H1 (cell line): ENCODE measurements around the gene C6orf62. TPM values are rescaled to one million over a fixed set of nuclear protein-coding genes. Genes with fewer than 3 reads are reported as not detected.
A peak's percentile ranks its signal among the peaks of the same experiment; 100 is the strongest.

Experiments
- CTCF ChIA-PET: fragments of 300-600 bp; sonication (Branson Sonifier 250); formaldehyde crosslinking; loops from one replicate; lab custom pipeline; 2021; ENCODE audit not compliant: partially characterized antibody; lab: Charles Lee
- POLR2A ChIA-PET: fragments of 300-600 bp; sonication (Branson Sonifier 250); formaldehyde crosslinking; loops from one replicate; lab custom pipeline; 2021; ENCODE audit warnings: inconsistent platforms; ENCODE audit not compliant: partially characterized antibody; lab: Charles Lee
- DNase-seq, 2 experiments: peaks; one replicate each; pipeline versions ENCODE4 v3.0.0 to v3.0.0-alpha.2; 2010 to 2022; ENCODE audit warnings: low spot score in 2 of 2, low read depth in 1 of 2, mixed read lengths in 1 of 2
- FAIRE-seq: peaks from 2 replicates; lab custom pipeline; 2011; peaks lifted over from hg19 to GRCh38; lab: Jason Lieb, UNC
- H2AFZ ChIP-seq: 2 replicates; pipeline ENCODE4 v1.8.1; 2012; ENCODE audit warnings: low read length, inconsistent platforms
- H2AK5ac ChIP-seq: 2 replicates; pipeline ENCODE4 v1.6.1; 2013; ENCODE audit warnings: low read depth, low read length
- H2BK120ac ChIP-seq: replicated peaks from 2 replicates; pipeline ENCODE3; 2013; ENCODE audit warnings: low read depth, low read length, inconsistent platforms
- H2BK12ac ChIP-seq: 2 replicates; pipeline ENCODE4 v1.6.1; 2013; ENCODE audit warnings: low read depth, low read length
- H2BK15ac ChIP-seq: 2 replicates; pipeline ENCODE4 v1.6.1; 2013; ENCODE audit warnings: low read length
- H2BK20ac ChIP-seq: 2 replicates; pipeline ENCODE4 v1.6.1; 2013; ENCODE audit warnings: low read length
- H2BK5ac ChIP-seq: 2 replicates; pipeline ENCODE4 v1.6.1; 2013; ENCODE audit warnings: low read depth, low read length
- H3K14ac ChIP-seq: 2 replicates; pipeline ENCODE4 v1.6.1; 2013; ENCODE audit warnings: inconsistent platforms; ENCODE audit not compliant: insufficient read length
- H3K18ac ChIP-seq: 2 replicates; pipeline ENCODE4 v1.6.1; 2013; ENCODE audit warnings: low read length; ENCODE audit errors: extremely low read depth
- H3K23ac ChIP-seq: 2 replicates; pipeline ENCODE4 v1.6.1; 2013; ENCODE audit warnings: inconsistent platforms; ENCODE audit not compliant: insufficient read length
- H3K23me2 ChIP-seq: 2 replicates; pipeline ENCODE4 v1.6.1; 2013; ENCODE audit warnings: low read depth, low read length
- H3K27ac ChIP-seq: 2 replicates; pipeline ENCODE4 v1.6.1; 2011; ENCODE audit warnings: low read depth, low read length, inconsistent platforms
- H3K27me3 ChIP-seq, 4 experiments: replicated peaks in 1 of 4; 1 replicate in 1 of 4; 2 replicates in 3 of 4; pipeline versions ENCODE4 v1.6.1 to v1.8.1; 2011 to 2013; ENCODE audit warnings: low read length in 3 of 4, mild to moderate bottlenecking in 3 of 4, inconsistent platforms in 2 of 4, mixed read lengths in 2 of 4, moderate library complexity in 1 of 4; ENCODE audit not compliant: control insufficient read depth in 3 of 4, insufficient read depth in 3 of 4; ENCODE audit errors: extremely low read depth in 1 of 4
- H3K36me3 ChIP-seq, 4 experiments: 2 replicates each; pipeline versions ENCODE4 v1.6.1 to v1.8.1; 2011 to 2013; ENCODE audit warnings: mild to moderate bottlenecking in 4 of 4, low read length in 3 of 4, moderate library complexity in 2 of 4, control low read depth in 1 of 4, inconsistent platforms in 1 of 4; ENCODE audit not compliant: insufficient read depth in 4 of 4, control insufficient read depth in 2 of 4
- H3K4ac ChIP-seq: replicated peaks from 2 replicates; pipeline ENCODE3; 2013; ENCODE audit warnings: low read length, low read depth, mixed read lengths, inconsistent platforms; ENCODE audit not compliant: insufficient read length
- H3K4me1 ChIP-seq, 4 experiments: replicated peaks in 1 of 4; 1 replicate in 1 of 4; 2 replicates in 3 of 4; pipeline versions ENCODE4 v1.6.1 to v1.8.1; 2011 to 2013; ENCODE audit warnings: low read length in 3 of 4, inconsistent platforms in 2 of 4, mixed read lengths in 1 of 4; ENCODE audit not compliant: insufficient read depth in 4 of 4, control insufficient read depth in 3 of 4
- H3K4me2 ChIP-seq, 2 experiments: 2 replicates each; pipeline versions ENCODE4 v1.6.1 to v1.8.1; 2011 to 2013; ENCODE audit warnings: low read depth in 2 of 2, low read length in 2 of 2, control low read depth in 1 of 2, inconsistent platforms in 1 of 2, mild to moderate bottlenecking in 1 of 2; ENCODE audit not compliant: insufficient read depth in 1 of 2
- H3K4me3 ChIP-seq, 4 experiments: fragments of 200-600, 300-600 bp in 1 of 4; sonication (generic), shearing (Covaris generic), sonication (Bioruptor Twin) in 1 of 4; 2 replicates each; pipeline versions ENCODE4 v1.5.1 to v1.8.1; 2011 to 2016; ENCODE audit warnings: low read length in 4 of 4, low read depth in 3 of 4, control low read depth in 2 of 4, inconsistent platforms in 2 of 4, mild to moderate bottlenecking in 2 of 4, mixed read lengths in 1 of 4, moderate library complexity in 1 of 4; ENCODE audit not compliant: insufficient read depth in 2 of 4; ENCODE audit errors: extremely low read depth in 1 of 4
- H3K56ac ChIP-seq: replicated peaks from 2 replicates; pipeline ENCODE3; 2013; ENCODE audit warnings: low read depth, mild to moderate bottlenecking, mixed read lengths, low read length, inconsistent platforms; ENCODE audit not compliant: insufficient read length
- H3K79me1 ChIP-seq: 2 replicates; pipeline ENCODE4 v1.6.1; 2013; ENCODE audit warnings: low read depth, low read length, control low read depth
- H3K79me2 ChIP-seq, 2 experiments: 2 replicates each; pipeline versions ENCODE4 v1.6.1 to v1.8.1; 2012 to 2013; ENCODE audit warnings: low read length in 2 of 2, mild to moderate bottlenecking in 2 of 2, inconsistent platforms in 1 of 2; ENCODE audit not compliant: insufficient read depth in 2 of 2, control insufficient read depth in 1 of 2
- H3K9ac ChIP-seq, 4 experiments: replicated peaks in 1 of 4; 1 replicate in 1 of 4; 2 replicates in 3 of 4; pipeline versions ENCODE4 v1.6.1 to v1.8.1; 2011 to 2013; ENCODE audit warnings: low read depth in 3 of 4, low read length in 3 of 4, control low read depth in 2 of 4, mild to moderate bottlenecking in 2 of 4, moderate library complexity in 2 of 4, inconsistent platforms in 1 of 4; ENCODE audit errors: extremely low read depth in 1 of 4
- H3K9me3 ChIP-seq, 2 experiments: 2 replicates each; pipeline versions ENCODE4 v1.6.1 to v1.8.1; 2012 to 2013; ENCODE audit warnings: mild to moderate bottlenecking in 2 of 2, moderate library complexity in 2 of 2, control low read depth in 1 of 2, inconsistent platforms in 1 of 2, low read depth in 1 of 2, low read length in 1 of 2, mixed read lengths in 1 of 2; ENCODE audit not compliant: insufficient read depth in 2 of 2
- H4K20me1 ChIP-seq, 2 experiments: replicated peaks in 1 of 2; 2 replicates each; pipeline versions ENCODE3 to v1.8.1; 2011 to 2013; ENCODE audit warnings: inconsistent platforms in 2 of 2, low read length in 2 of 2, mild to moderate bottlenecking in 1 of 2; ENCODE audit not compliant: insufficient read depth in 2 of 2, control insufficient read depth in 1 of 2
- H4K5ac ChIP-seq: 2 replicates; pipeline ENCODE4 v1.6.1; 2013; ENCODE audit warnings: low read length, low read depth, mixed read lengths, inconsistent platforms; ENCODE audit not compliant: insufficient read length
- H4K8ac ChIP-seq: 2 replicates; pipeline ENCODE4 v1.8.0; 2013; ENCODE audit warnings: mild to moderate bottlenecking, moderate library complexity, low read length, inconsistent platforms; ENCODE audit not compliant: insufficient read depth; ENCODE audit errors: extremely low read depth
- H4K91ac ChIP-seq: replicated peaks from 2 replicates; pipeline ENCODE3; 2013; ENCODE audit warnings: low read length, mixed read lengths, inconsistent platforms; ENCODE audit not compliant: insufficient read length
- ATF2 ChIP-seq: IDR thresholded peaks from 2 replicates; pipeline ENCODE4 v1.6.1; 2012; ENCODE audit warnings: low read length, inconsistent platforms
- CREB1 ChIP-seq: IDR thresholded peaks from 2 replicates; pipeline ENCODE4 v1.6.1; 2012; ENCODE audit warnings: inconsistent platforms
- E2F6 ChIP-seq: IDR thresholded peaks from 2 replicates; pipeline ENCODE4 v1.6.1; 2012; ENCODE audit warnings: inconsistent platforms
- GTF2F1 ChIP-seq: IDR thresholded peaks from 2 replicates; pipeline ENCODE4 v1.6.1; 2012; ENCODE audit warnings: low read depth, low read length, improper control_type of control experiment, borderline replicate concordance
- POLR2AphosphoS5 ChIP-seq: IDR thresholded peaks from 2 replicates; pipeline ENCODE4 v1.6.1; 2011; ENCODE audit warnings: low read depth, low read length
- SIN3A ChIP-seq, 2 experiments: IDR thresholded peaks in 1 of 2; conservative IDR thresholded peaks in 1 of 2; 2 replicates each; pipeline ENCODE4 v1.6.1; 2011 to 2012; ENCODE audit warnings: low read length in 2 of 2, improper control_type of control experiment in 1 of 2, low read depth in 1 of 2, mild to moderate bottlenecking in 1 of 2
- SP1 ChIP-seq: IDR thresholded peaks from 2 replicates; pipeline ENCODE4 v1.6.1; 2011; ENCODE audit warnings: low read depth, low read length
- TAF7 ChIP-seq: optimal IDR thresholded peaks from 2 replicates; pipeline ENCODE3; 2011; ENCODE audit warnings: low read depth, mild to moderate bottlenecking, inconsistent platforms, low read length, moderate library complexity, borderline replicate concordance
- WGBS, 2 experiments: shearing (Covaris generic) in 1 of 2; methylation state at CpG; one replicate each; pipeline versions ENCODE4 v1.1.6 to v1.1.7; 2013 to 2015; ENCODE audit warnings: low lambda C conversion rate in 2 of 2, mixed read lengths in 2 of 2, inconsistent platforms in 1 of 2, low coverage in 1 of 2, missing lambda C conversion rate in 1 of 2; ENCODE audit not compliant: insufficient replicate concordance in 2 of 2, insufficient coverage in 1 of 2, insufficient read length in 1 of 2; ENCODE audit errors: extremely low coverage in 1 of 2, missing lambda C conversion rate in 1 of 2; 5-methylcytosine and 5-hydroxymethylcytosine counted together
- polyA plus RNA-seq, 7 experiments: library from polyadenylated mRNA; depleted of rRNA in 3 of 7; stranded (reverse) in 5 of 7; unstranded in 2 of 7; fragments of >200 nt in 5 of 7; fragments of 200-250 nt in 2 of 7; gene quantifications; 1 replicate in 5 of 7; 2 replicates in 1 of 7; 4 replicates in 1 of 7; pipeline versions ENCODE4 v1.2.1 to v1.2.3, GENCODE V29; 2011 to 2013; ENCODE audit warnings: missing spikeins in 2 of 7, mixed read lengths in 2 of 7
- total RNA-seq: library from RNA; stranded (reverse); fragmentation: NEBNext Ultra II Directional; extraction: Animal tissue kit (Norgen Biotek cat#: 25700); gene quantifications from 2 replicates; pipeline ENCODE4 v1.2.1, GENCODE V29; 2021

The C6orf62 gene
- total and polyA plus RNA-seq, 2 of the 8 experiments (the other 6 are each of a cell fraction or from before 2014, with no cell fraction given): 25.6 to 101 TPM

- Histone ChIP-seq H3K79me1 (no peaks in the 10 kb centered on the region), H4K91ac (peak overlapping the region; percentile 20), H2BK15ac (peak overlapping the region; percentile 48; the same call in 1 of the 2 replicates), H2AK5ac (peak overlapping the region; percentile 43; the same call in 1 of the 2 replicates), H4K20me1 (peaks cover 12 to 14% of the 10 kb centered on the region in 2 experiments), H2AFZ (peak overlapping the region; percentile 38; the same call in 1 of the 2 replicates), H3K9ac (peak overlapping the region; percentile 78 to 97 (median 96)), H3K4ac (peak overlapping the region; percentile 5), H2BK5ac (peak overlapping the region; percentile 86), H3K79me2 (peaks cover 20 to 39% of the 10 kb centered on the region in 2 experiments), H3K14ac (no peak overlapping the region), H2BK120ac (no peak overlapping the region), H3K27ac (peak overlapping the region; percentile 94), H3K4me2 (peak overlapping the region; percentile 90 to 96), H3K9me3 (no peaks in the 10 kb centered on the region), H3K4me3 (peak overlapping the region; percentile 57 to 82 (median 70)), H2BK20ac (no peak overlapping the region), H3K23ac (no peak overlapping the region), H3K36me3 (peaks cover 0 to 16% (median 0%) of the 10 kb centered on the region in 4 experiments; a peak in 2 of 8 replicates), H3K27me3 (no peaks in the 10 kb centered on the region), H3K4me1 (peaks cover 0 to 3% (median 0%) of the 10 kb centered on the region in 4 experiments; a peak in 2 of 7 replicates), H3K23me2 (peaks cover 5% of the 10 kb centered on the region; the same call in 1 of the 2 replicates), H3K18ac (peak overlapping the region; percentile 84), H4K5ac (peak overlapping the region; percentile 88), H4K8ac (peak overlapping the region; percentile 96; the same call in 1 of the 2 replicates), H3K56ac (peak overlapping the region; percentile 85), H2BK12ac (peak overlapping the region; percentile 45; the same call in 1 of the 2 replicates)
- 9% methylated on average over 26 of the region's 26 CpGs; no CpG with 5 or more reads in 1 of the 2 experiments for WGBS, 2 experiments
- no peak for DNase-seq
- CTCF ChIA-PET: interaction anchor here (1.3 kb wide), 1 partner anchor 270 kb away, joined by 5 read pairs; no protein-coding TSS in a partner anchor
- FAIRE-seq: no peak
- POLR2A ChIA-PET: interaction anchor here (0.6 to 2.1 kb wide), 24 partner anchors 8 to 490 kb away, joined by 3 to 14 read pairs (median 3); partner anchors contain the start of genes ACOT13, GMNN and TDP2
- TF ChIP-seq CREB1 (no peak), POLR2AphosphoS5 (peak; percentile 99), SP1 (no peak; the same call in 1 of the 2 replicates), E2F6 (peak; percentile 96), ATF2 (no peak), GTF2F1 (0 out of 2 replicates have a peak, but pooled peaks have one; percentile 22), SIN3A (conservative IDR thresholded peaks at IDR 0.05 in 1 of 2, IDR thresholded peaks at IDR 0.05 in 1 of 2; ENCODE audit: low read depth in 1 of 2, low read length in 2 of 2) (peak in 1 of 2 experiments; percentile 81; a peak in 1 of 4 replicates), TAF7 (peak; percentile 77)
These were observed 2.7 kb upstream of the C6orf62 start for GRCh38 chr6:24721461-24722215.
